Activated naive CD4-positive, alpha-beta T cell treated with Interleukin-2 at 50 U/mL for 16 hours (primary cell): Measurements from ENCODE around the gene POLR2F.

Experiments
- DNase-seq: peaks from one replicate; pipeline ENCODE4 v3.0.0-alpha.2; 2020

The POLR2F gene

DNA sequence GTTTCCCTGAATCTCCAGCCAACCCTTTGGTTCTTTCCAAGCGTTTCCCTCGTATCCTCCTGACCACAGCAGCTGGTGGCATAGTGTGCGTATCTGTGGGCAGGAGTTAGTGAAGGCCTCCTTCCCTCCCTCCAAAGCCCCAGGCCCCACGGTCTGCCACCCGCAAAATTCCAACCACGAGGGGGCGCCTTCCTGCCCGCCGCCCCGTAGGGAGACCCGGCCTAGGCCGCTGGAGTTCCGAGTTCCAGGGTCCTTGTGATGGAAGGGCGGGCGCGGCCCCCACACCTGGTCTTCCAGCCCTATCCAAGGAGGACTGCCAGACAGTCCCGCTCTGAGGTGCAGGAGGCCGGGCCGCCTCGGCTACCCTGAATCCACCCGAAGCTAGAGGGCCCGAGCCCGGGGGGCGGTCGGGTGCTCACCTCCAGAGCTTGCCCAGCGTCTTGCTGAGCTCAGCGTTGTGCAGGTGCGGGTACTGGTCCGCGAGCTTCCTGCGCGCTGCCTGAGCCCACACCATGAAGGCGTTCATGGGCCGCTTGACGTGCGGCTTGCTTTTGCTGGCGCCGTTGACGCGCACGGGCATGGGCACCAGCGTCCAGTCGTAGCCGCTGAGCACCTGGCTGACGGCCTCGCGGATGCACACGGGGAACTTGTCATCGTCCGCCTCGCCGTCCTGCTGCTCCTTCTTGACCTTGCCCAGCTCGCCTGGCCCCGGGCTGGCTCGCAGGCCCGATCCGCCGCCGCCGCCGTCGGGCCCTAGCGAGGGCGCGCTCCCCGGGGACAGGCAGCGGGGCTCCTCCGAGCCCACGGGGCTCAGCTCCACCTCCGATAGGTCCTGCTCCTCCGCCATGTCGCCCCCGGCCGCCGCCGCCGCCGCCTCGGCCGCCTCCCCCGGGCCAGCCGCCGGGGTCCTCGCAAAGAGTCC is 29.7 kb downstream of the POLR2F start:
- no peak for DNase-seq

GRCh38 chr22:37983860-37984791 is 30.6 kb downstream of the POLR2F start, which contains the start of gene SOX10:
TSS of gene SOX10 (minus strand) at chr22:37984555. CDS start at chr22:37983784, 771 bp downstream.
- no peak for DNase-seq

- DNase-seq = no peak
These were observed 31.6 kb downstream of the POLR2F start for GRCh38 chr22:37985050-37985585.

DNA sequence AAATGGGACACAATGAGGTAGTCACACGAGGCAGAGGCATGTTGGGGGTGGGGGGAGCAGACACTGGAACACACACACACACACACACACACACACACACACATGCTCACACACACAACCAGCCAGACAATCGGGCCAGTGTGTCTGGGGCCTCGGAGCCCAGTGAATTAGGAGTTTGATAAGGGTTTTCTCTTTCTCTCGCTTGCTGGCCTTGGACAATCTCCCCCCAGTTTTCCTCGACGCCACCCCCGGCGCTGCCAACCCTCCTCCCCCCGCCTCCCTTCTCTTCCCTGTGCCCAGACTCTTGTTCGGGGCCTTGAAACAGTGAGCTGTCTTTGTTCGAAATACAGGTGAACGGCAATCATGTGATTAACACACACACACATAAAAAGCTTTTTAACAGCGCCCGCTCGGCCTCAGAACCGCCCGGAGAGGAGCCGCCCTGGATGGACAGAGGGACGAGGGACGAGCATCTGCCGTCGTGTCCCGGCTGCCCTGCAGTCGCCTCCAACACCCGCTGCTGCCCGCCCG is 32.3 kb downstream of the POLR2F start:
- DNase-seq = no peak

DNA sequence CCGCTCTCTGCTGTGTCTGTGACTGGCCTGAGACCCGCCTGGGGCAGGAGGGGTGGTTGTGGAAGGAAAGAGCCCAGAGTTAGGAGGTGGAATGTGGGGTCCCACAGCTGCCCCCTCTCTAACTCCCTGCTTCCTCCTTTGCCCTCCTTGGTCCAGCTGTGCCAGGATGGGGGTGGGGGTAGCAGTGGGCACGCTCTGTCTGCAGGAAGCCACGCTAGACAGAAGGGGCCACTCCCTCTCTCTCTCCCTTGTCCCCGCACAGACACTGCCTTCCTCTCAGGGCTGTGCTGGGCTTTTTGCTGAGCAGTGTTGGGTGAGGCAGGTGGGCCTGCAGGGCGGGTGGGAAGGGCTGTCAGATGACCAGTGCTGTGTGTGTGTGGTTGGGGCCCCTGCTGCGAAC is 32.9 kb downstream of the POLR2F start:
- no peak for DNase-seq

DNA sequence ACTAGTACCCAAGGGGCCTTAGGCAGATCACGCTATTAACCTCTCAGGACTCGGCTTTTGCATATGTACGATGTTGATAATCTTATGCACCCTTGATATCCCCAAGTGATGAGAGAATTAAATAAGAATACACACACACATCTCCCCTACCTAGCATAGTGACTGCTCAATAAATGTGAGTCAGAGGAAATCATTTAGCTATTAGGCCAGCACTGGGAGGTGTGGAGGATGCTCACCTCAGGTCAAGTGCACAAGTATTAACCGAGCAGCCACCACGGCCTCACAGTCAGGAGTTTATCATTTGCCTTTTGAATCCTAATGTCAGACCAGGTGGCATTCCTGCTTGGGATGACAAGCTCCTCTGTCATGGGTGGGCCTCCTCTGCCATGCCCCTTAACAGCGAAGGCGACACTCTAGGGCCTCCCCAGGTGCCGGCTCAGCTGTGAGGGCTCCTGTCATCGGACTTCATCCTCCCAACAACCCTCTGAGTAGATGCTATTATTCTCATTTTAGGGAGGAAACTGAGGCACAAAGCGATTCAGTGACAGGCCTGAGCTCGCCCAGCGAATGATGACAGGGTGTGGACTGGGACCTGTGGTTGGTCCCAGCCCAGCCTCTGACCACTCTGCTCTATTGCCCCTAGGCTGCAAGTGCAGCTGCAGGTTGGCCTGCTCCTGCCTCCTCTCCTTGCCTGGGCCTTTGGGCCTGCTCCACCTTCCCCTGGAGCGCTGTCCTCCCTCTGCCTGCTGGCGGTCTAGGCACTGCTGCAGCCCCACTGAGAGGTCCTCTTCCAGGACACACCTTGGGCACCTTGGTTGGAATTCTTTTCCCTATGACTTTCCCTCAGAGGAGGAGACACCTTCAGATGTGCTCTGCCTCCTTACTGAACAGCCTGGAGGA is 35.9 kb downstream of the POLR2F start:
- DNase-seq = no peak

GRCh38 chr22:37990301-37990700 is 36.8 kb downstream of the POLR2F start:
- DNase-seq = no peak

- DNase-seq = no peak
These were observed 37.4 kb downstream of the POLR2F start for GRCh38 chr22:37990862-37991261.

GRCh38 chr22:37991731-37992442 is 38.4 kb downstream of the POLR2F start:
- no peak for DNase-seq

GRCh38 chr22:37994049-37994448 is 40.5 kb downstream of the POLR2F start:
- no peak for DNase-seq

DNA sequence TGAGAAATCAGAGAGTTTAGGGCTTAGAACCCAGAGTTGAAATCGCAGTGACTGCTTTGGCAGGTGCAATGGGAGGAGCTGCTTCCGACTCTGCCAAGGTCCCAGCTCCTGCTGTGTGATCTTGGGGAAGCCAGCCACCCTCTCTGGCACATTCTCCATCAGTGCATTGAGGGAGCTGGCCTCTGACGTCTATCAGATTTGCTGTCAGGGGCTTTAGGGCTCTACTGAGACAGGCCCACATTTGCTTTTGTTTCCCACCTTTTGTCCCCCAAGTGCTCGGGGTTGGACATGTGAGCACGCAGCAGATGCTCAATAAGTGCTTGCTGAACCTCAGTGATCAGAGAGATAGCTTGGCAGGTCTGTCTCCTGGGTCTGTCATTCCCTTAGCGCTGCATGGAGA is 41.5 kb downstream of the POLR2F start:
- no peak for DNase-seq

DNA sequence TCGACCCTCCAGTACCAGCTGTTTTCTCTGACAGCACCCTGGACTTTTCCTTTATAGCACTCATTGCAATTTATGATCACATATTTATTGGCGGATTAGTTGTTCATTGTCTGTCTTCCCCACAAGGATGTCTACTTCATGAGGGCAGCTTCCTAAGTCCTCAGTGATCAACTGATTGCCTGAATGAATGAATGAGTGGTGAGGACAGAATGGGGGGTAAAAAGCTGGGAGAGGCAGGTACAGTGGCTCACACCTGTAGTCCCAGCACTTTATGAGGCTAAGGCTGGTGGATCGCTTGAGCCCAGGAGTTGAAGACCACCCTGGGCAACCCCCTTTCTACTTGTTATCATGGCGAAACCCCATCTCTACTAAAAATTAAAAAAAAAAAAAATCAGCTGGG is 42.0 kb downstream of the POLR2F start:
- no peak for DNase-seq

DNA sequence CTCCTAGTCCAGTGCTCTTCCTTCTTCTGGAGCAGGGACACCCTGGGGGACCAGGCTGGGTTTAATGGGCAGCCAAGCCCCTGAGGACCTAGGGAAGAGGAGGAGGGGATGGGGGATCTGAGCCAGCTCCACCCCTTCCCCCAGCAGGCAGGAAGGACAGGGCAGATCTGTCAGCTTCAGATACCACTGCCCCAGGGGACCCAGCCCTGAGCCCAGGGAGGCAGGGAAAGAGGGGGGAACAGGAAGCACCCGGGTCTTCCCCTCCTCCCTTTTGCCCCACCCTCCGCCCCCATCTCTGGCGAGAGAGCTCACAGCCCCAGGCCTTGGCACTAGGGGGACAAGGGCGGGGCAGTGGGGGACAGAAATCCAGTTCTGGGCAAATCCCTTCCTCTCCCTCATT is 42.6 kb downstream of the POLR2F start:
- DNase-seq = no peak

- no peak for DNase-seq
These were observed 43.2 kb downstream of the POLR2F start for GRCh38 chr22:37996515-37997246.

GRCh38 chr22:37998543-37998942 is 45.0 kb downstream of the POLR2F start:
- no peak for DNase-seq

- DNase-seq = no peak
These were observed 45.7 kb downstream of the POLR2F start for GRCh38 chr22:37999236-37999635.

GRCh38 chr22:37999640-38000272 is 46.3 kb downstream of the POLR2F start:
- DNase-seq = no peak

- DNase-seq = no peak
These were observed 52.4 kb downstream of the POLR2F start for GRCh38 chr22:38005943-38006342.

DNA sequence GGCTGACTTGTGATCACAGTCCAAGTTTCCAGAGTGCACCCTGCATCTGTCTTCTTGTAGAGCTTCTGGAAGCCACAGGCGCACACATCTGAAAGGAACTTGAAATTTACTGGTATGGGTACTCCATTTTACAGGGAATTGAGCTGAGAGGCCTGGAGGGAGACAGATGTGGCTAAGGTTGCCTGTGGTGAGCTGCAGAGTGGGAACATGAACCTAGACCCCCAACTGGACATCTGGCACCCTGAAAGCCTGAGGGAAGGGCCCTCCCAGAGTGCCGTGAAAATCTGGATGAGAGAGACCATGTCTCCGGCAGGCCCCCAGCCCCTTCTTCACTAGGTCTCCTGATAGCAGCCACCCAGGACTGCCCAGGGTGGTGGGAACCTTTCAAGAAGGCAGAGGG is 53.4 kb downstream of the POLR2F start:
- DNase-seq = no peak

DNA sequence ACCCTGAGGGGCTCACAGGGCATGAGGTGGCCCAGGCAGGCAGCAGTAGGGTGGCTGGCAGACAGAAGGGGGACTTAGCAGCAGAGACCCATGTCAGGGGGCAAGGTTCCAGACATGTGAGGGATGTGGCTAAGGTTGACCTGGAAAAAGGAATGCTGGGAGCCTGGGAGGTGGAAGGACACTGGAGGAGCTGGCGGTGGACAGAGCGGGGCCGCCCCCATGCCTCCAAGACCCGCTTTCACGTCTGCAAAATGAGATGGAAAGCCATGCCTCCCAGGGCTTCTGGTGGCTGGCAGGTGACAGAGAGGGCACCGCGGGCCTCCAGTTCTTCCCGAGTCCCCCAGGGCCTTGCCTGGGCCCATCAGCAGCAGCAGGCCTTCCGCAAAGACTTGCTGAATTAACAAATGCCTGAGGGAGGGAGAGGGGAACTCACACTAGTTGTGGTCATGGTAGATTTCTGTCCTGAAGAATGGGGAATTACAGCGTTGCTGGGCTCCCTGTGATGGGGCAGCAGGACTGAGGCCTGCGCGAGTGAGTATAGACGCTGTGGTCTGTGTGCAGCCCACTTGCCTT is 53.9 kb downstream of the POLR2F start:
- DNase-seq = no peak
